ENCODE data around the gene GYPC.

The GYPC gene

DNA sequence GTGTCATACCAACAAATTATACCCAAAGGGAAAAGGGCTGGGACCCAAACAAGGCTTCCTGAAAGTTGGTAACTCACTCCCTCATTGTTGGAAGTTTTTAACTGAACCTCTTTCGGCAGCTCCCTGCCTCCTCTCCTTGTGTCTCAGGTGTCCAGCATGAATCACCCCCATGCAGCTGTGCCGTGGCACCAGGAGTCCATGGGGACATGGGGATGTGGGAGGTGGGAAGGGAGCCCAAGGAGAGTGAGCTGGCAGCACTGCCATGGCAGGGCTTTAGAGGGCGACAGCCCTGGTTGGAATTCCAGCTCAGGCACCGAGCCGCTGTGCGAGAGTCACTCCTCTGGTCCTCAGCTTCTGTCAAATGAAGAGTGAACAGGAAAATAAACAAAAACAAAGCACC, 12.5 kb upstream of the GYPC start:
- no peak for ATAC-seq
- TF ChIP-seq ZFP30 (CRISPR knock-in tag; IDR thresholded peaks at IDR 0.05), result no peak
- TF ChIP-seq TOX (CRISPR knock-in tag; IDR thresholded peaks at IDR 0.05; ENCODE audit: borderline replicate concordance), result no peak

DNA sequence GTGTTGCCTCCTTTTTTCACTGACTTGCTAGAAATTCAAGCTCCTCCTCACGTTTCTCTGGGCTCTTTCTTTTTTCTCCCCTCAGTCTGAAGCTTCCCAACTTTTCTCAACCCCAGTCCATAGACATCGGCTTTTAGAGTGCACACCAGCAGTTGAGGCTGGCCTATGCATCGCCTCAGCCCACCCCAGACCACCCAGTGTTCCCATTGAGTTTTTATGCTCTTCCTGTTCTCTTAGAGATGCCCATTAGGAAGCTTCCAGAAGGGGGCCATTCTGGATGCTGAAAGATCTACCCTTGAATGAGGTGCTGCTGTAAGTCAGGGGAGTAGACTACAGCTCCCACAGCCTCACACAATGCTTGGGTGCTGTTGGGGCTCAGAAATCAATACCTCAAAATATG, 12.0 kb upstream of the GYPC start:
- TF ChIP-seq RARB (CRISPR knock-in tag; IDR thresholded peaks at IDR 0.05) (no peak), ZFP30 (CRISPR knock-in tag; IDR thresholded peaks at IDR 0.05) (no peak), SNAI2 (CRISPR knock-in tag; IDR thresholded peaks at IDR 0.05) (no peak), GLIS3 (CRISPR knock-in tag; IDR thresholded peaks at IDR 0.05) (no peak), ESRRG (CRISPR knock-in tag; IDR thresholded peaks at IDR 0.05) (no peak), PPARA (CRISPR knock-in tag; IDR thresholded peaks at IDR 0.05; ENCODE audit: borderline replicate concordance) (no peak), ARNTL (CRISPR knock-in tag; IDR thresholded peaks at IDR 0.05; ENCODE audit: borderline replicate concordance, low read depth) (no peak), TCF4 (CRISPR knock-in tag; IDR thresholded peaks at IDR 0.05; ENCODE audit: borderline replicate concordance) (no peak), ZFP3 (CRISPR knock-in tag; IDR thresholded peaks at IDR 0.05) (no peak), ISL1 (CRISPR knock-in tag; IDR thresholded peaks at IDR 0.05) (no peak), BACH2 (CRISPR knock-in tag; IDR thresholded peaks at IDR 0.05; ENCODE audit: borderline replicate concordance) (no peak)
- TF ChIP-seq, protein P1, sequence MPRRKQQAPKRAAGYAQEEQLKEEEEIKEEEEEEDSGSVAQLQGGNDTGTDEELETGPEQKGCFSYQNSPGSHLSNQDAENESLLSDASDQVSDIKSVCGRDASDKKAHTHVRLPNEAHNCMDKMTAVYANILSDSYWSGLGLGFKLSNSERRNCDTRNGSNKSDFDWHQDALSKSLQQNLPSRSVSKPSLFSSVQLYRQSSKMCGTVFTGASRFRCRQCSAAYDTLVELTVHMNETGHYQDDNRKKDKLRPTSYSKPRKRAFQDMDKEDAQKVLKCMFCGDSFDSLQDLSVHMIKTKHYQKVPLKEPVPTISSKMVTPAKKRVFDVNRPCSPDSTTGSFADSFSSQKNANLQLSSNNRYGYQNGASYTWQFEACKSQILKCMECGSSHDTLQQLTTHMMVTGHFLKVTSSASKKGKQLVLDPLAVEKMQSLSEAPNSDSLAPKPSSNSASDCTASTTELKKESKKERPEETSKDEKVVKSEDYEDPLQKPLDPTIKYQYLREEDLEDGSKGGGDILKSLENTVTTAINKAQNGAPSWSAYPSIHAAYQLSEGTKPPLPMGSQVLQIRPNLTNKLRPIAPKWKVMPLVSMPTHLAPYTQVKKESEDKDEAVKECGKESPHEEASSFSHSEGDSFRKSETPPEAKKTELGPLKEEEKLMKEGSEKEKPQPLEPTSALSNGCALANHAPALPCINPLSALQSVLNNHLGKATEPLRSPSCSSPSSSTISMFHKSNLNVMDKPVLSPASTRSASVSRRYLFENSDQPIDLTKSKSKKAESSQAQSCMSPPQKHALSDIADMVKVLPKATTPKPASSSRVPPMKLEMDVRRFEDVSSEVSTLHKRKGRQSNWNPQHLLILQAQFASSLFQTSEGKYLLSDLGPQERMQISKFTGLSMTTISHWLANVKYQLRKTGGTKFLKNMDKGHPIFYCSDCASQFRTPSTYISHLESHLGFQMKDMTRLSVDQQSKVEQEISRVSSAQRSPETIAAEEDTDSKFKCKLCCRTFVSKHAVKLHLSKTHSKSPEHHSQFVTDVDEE (CRISPR knock-in tag; IDR thresholded peaks at IDR 0.05), result no peak
- TF ChIP-seq, protein P2, sequence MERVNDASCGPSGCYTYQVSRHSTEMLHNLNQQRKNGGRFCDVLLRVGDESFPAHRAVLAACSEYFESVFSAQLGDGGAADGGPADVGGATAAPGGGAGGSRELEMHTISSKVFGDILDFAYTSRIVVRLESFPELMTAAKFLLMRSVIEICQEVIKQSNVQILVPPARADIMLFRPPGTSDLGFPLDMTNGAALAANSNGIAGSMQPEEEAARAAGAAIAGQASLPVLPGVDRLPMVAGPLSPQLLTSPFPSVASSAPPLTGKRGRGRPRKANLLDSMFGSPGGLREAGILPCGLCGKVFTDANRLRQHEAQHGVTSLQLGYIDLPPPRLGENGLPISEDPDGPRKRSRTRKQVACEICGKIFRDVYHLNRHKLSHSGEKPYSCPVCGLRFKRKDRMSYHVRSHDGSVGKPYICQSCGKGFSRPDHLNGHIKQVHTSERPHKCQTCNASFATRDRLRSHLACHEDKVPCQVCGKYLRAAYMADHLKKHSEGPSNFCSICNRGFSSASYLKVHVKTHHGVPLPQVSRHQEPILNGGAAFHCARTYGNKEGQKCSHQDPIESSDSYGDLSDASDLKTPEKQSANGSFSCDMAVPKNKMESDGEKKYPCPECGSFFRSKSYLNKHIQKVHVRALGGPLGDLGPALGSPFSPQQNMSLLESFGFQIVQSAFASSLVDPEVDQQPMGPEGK (CRISPR knock-in tag; IDR thresholded peaks at IDR 0.05; ENCODE audit: borderline replicate concordance), result no peak
- TF ChIP-seq, protein P3, sequence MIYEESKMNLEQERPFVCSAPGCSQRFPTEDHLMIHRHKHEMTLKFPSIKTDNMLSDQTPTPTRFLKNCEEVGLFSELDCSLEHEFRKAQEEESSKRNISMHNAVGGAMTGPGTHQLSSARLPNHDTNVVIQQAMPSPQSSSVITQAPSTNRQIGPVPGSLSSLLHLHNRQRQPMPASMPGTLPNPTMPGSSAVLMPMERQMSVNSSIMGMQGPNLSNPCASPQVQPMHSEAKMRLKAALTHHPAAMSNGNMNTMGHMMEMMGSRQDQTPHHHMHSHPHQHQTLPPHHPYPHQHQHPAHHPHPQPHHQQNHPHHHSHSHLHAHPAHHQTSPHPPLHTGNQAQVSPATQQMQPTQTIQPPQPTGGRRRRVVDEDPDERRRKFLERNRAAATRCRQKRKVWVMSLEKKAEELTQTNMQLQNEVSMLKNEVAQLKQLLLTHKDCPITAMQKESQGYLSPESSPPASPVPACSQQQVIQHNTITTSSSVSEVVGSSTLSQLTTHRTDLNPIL (CRISPR knock-in tag; IDR thresholded peaks at IDR 0.05; ENCODE audit: low read depth), result no peak
- no peak for ATAC-seq

DNA sequence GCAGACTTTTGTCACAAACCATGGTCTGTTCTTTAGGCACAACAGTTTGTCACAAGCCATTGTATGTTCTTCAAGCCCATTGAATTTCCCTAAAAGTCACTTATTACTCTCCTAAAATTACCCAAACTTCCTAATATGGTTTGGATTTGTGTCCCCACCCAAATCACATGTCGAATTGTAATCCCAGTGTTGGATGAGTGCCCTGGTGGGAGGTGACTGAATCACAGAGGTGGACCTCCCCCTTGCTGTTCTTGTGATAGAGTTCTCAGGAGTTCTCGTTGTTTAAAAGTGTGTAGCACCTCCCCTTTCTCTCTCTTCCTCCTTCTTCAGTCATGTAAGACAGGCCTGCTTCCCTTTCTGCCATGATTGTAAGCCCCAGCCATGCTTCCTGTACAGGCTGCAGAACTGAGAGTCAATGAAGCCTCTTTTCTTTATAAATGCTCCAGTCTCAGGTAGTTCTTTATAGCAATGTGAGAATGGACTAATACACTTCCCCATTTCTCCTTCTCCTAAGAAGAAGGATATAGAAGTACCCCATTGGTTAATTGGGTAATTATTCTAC, 11.2 kb upstream of the GYPC start:
- no peak for ATAC-seq
- TF ChIP-seq ISL1 (CRISPR knock-in tag; IDR thresholded peaks at IDR 0.05) (no peak), GLIS3 (CRISPR knock-in tag; IDR thresholded peaks at IDR 0.05) (no peak), ZNF70 (CRISPR knock-in tag; IDR thresholded peaks at IDR 0.05) (no peak), TOX (CRISPR knock-in tag; IDR thresholded peaks at IDR 0.05; ENCODE audit: borderline replicate concordance) (no peak), ZNF565 (CRISPR knock-in tag; conservative IDR thresholded peaks at IDR 0.05; ENCODE audit: low read depth) (no peak), SNAI2 (CRISPR knock-in tag; IDR thresholded peaks at IDR 0.05) (no peak), OSR1 (CRISPR knock-in tag; IDR thresholded peaks at IDR 0.05) (no peak), CSDC2 (CRISPR knock-in tag; IDR thresholded peaks at IDR 0.05) (no peak), ZFP3 (CRISPR knock-in tag; IDR thresholded peaks at IDR 0.05) (no peak), TCF4 (CRISPR knock-in tag; IDR thresholded peaks at IDR 0.05; ENCODE audit: borderline replicate concordance) (no peak), BACH2 (CRISPR knock-in tag; IDR thresholded peaks at IDR 0.05; ENCODE audit: borderline replicate concordance) (no peak), ZNF8 (CRISPR knock-in tag; IDR thresholded peaks at IDR 0.05) (no peak), ESRRG (CRISPR knock-in tag; IDR thresholded peaks at IDR 0.05) (no peak), ZFP30 (CRISPR knock-in tag; IDR thresholded peaks at IDR 0.05) (no peak), RARB (CRISPR knock-in tag; IDR thresholded peaks at IDR 0.05) (no peak)
- TF ChIP-seq, protein P2 (CRISPR knock-in tag; IDR thresholded peaks at IDR 0.05; ENCODE audit: borderline replicate concordance), result no peak
- TF ChIP-seq, protein P3 (CRISPR knock-in tag; IDR thresholded peaks at IDR 0.05; ENCODE audit: low read depth), result no peak
- TF ChIP-seq, protein P1 (CRISPR knock-in tag; IDR thresholded peaks at IDR 0.05), result no peak
- TF ChIP-seq, protein P4, sequence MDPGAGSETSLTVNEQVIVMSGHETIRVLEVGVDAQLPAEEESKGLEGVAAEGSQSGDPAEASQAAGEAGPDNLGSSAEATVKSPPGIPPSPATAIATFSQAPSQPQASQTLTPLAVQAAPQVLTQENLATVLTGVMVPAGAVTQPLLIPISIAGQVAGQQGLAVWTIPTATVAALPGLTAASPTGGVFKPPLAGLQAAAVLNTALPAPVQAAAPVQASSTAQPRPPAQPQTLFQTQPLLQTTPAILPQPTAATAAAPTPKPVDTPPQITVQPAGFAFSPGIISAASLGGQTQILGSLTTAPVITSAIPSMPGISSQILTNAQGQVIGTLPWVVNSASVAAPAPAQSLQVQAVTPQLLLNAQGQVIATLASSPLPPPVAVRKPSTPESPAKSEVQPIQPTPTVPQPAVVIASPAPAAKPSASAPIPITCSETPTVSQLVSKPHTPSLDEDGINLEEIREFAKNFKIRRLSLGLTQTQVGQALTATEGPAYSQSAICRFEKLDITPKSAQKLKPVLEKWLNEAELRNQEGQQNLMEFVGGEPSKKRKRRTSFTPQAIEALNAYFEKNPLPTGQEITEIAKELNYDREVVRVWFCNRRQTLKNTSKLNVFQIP (CRISPR knock-in tag; IDR thresholded peaks at IDR 0.05; ENCODE audit: borderline replicate concordance, low read depth), result no peak

Measured in SK-N-SH treated with all-trans-retinoic acid at 6 μM for 48 hours (cell line).